Type B pancreatic cell (in vitro differentiated cells): Measurements from ENCODE around the gene IL9. TPM values are rescaled to one million over a fixed set of nuclear protein-coding genes. Genes with fewer than 3 reads are reported as not detected.

ENCODE experiments used
- DNase-seq: peaks from one replicate; pipeline ENCODE4 v3.0.0; 2021; ENCODE audit warnings: mixed read lengths; ENCODE audit not compliant: unreplicated experiment; ENCODE audit errors: extremely low spot score
- H3K27ac Mint-ChIP-seq: 2 replicates; pipeline ENCODE4 v1.8.0; 2021; ENCODE audit warnings: mild to moderate bottlenecking, mixed read lengths
- H3K27me3 Mint-ChIP-seq: 2 replicates; pipeline ENCODE4 v1.8.0; 2021; ENCODE audit warnings: mixed read lengths
- H3K36me3 Mint-ChIP-seq: 2 replicates; pipeline ENCODE4 v1.8.0; 2021; ENCODE audit warnings: mixed read lengths
- H3K4me1 Mint-ChIP-seq: one replicate; pipeline ENCODE4 v1.8.0; 2021; ENCODE audit warnings: mixed read lengths; ENCODE audit not compliant: unreplicated experiment
- H3K4me3 Mint-ChIP-seq: 2 replicates; pipeline ENCODE4 v1.8.0; 2021; ENCODE audit warnings: mild to moderate bottlenecking, mixed read lengths
- H3K9me3 Mint-ChIP-seq: 2 replicates; pipeline ENCODE4 v1.8.0; 2021; ENCODE audit warnings: mixed read lengths
- total RNA-seq: library from RNA; stranded (reverse); gene quantifications from 2 replicates; pipeline ENCODE4 v1.2.1, GENCODE V29; 2021; ENCODE audit warnings: low replicate concordance
- TF ChIP-seq, protein P1 (sequence below): fragments of 200-600 bp; sonication (generic); conservative IDR thresholded peaks from 2 replicates; pipeline ENCODE4 v1.5.0; 2021; ENCODE audit warnings: antibody characterized with exemption, mild to moderate bottlenecking

The IL9 gene
- total RNA-seq, 1 donor from 2014 or later, result not detected

- H3K27me3 Mint-ChIP-seq, result peaks cover 15% of the 10 kb centered on the region
- no peaks in the 10 kb centered on the region for H3K36me3 Mint-ChIP-seq
- DNase-seq, result no peak
- H3K9me3 Mint-ChIP-seq, result peaks cover 6% of the 10 kb centered on the region
- H3K4me1 Mint-ChIP-seq, result no peaks in the 10 kb centered on the region
- H3K27ac Mint-ChIP-seq, result no peak overlapping the region
- no peak overlapping the region for H3K4me3 Mint-ChIP-seq
- TF ChIP-seq, protein P1, sequence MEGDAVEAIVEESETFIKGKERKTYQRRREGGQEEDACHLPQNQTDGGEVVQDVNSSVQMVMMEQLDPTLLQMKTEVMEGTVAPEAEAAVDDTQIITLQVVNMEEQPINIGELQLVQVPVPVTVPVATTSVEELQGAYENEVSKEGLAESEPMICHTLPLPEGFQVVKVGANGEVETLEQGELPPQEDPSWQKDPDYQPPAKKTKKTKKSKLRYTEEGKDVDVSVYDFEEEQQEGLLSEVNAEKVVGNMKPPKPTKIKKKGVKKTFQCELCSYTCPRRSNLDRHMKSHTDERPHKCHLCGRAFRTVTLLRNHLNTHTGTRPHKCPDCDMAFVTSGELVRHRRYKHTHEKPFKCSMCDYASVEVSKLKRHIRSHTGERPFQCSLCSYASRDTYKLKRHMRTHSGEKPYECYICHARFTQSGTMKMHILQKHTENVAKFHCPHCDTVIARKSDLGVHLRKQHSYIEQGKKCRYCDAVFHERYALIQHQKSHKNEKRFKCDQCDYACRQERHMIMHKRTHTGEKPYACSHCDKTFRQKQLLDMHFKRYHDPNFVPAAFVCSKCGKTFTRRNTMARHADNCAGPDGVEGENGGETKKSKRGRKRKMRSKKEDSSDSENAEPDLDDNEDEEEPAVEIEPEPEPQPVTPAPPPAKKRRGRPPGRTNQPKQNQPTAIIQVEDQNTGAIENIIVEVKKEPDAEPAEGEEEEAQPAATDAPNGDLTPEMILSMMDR, result no peak
These were observed 37.9 kb downstream of the IL9 start for GRCh38 chr5:135857630-135858311.

DNA sequence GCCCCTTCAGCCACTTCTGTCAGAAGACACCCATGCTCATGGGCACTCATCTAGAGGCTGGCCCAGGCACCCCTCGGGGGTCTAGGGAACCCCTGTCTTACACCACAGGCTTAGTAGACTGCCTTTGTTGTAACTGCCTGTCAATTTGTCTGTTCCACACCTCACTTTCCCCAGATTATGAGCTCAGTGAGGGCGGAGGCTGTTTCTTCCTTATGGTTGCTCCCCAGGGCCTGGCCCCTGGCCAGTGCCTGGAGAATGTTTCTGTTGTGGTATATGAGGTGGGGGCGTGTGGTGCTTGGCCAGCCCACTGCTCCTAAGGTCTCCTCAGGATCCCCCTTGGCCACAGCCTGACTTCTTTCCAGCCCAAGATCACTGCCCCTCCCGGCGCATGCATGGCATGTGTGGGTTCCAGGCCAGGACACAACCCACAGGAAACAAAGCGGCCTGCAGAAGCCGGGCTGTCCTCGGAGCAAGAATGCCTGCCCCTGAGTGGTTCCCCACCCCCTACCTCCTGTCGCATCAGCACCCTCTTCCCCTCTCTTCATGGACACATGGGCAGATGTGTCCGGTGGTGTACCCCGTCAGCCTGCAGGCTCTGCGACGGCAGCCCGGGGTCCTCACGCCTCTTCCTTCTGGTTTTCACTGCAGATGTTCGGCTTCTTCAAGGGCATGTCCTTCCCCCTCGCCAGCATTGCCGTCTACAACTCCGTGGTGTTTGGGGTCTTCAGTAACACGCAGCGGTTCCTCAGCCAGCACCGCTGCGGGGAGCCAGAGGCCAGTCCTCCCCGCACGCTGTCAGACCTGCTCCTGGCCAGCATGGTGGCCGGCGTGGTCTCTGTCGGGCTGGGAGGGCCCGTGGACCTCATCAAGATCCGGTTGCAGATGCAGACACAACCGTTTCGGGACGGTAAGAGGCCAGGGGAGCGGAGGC is 43.5 kb downstream of the IL9 start:
- TF ChIP-seq, protein P1, result no peak
- Mint-ChIP-seq H3K4me3 (no peak overlapping the region), H3K36me3 (no peaks in the 10 kb centered on the region), H3K4me1 (no peaks in the 10 kb centered on the region), H3K9me3 (peaks cover 6% of the 10 kb centered on the region), H3K27me3 (peaks cover 12% of the 10 kb centered on the region), H3K27ac (no peak overlapping the region)
- no peak for DNase-seq

DNA sequence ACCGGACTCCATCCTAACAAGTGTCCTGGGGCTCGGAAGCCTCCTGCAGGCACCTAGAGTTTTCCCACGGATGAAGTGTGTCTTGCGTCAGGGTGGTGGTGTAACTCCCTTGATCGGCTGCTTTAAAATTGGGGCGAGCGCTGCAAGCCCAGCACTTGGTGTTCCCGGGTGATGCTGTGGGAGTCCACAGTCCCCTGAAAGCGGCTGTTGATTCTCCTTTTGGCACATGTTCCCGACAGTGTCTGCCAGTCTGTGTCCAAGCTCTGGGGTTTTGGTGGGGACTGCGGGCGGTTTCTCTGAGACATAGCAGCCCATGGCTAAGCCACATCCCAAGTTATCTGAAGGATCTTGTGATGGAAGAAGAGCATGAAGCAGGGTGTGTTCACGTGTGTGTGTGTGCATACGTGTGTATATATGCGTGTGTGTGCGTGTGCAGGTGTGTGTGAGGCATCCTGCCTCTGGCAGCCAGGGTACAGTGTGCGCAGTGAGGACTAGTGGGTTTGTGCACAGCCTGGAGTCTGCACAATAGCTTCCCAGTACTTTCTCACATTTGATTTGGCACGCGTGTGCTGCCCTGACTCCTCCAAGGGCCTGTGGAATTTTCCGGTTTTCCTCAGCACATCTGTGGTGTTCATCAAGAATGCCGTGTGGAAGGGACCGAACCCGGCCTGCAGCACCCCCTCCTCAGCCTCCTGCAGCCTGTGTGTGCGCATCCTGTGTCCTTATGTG is 44.3 kb downstream of the IL9 start:
- no peak overlapping the region for H3K27ac Mint-ChIP-seq
- no peaks in the 10 kb centered on the region for H3K4me1 Mint-ChIP-seq
- H3K27me3 Mint-ChIP-seq, result peaks cover 10% of the 10 kb centered on the region
- H3K9me3 Mint-ChIP-seq, result peaks cover 6% of the 10 kb centered on the region
- DNase-seq, result no peak
- H3K4me3 Mint-ChIP-seq, result no peak overlapping the region
- TF ChIP-seq, protein P1, result no peak
- no peaks in the 10 kb centered on the region for H3K36me3 Mint-ChIP-seq

DNA sequence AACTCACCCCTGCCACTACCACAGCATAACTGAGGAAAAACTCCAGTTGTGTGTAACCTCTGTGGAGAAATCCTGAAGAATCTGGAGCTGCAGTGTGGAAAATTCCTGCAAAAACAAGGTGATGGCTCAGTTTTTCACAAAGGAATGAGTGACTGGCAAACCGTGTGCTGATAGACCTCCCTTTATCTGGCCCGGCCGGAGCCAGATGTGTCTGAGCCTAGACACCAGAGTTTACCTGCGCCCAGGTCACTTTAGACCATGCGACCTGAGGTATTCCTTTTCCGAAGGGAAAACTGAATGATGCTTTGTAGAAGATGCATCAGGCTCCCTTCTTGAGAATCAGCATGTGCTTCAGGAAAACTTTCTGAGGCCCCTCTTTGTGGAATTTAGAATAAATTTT is 45.0 kb downstream of the IL9 start:
- no peak for DNase-seq
- no peak overlapping the region for H3K27ac Mint-ChIP-seq
- H3K4me1 Mint-ChIP-seq, result no peaks in the 10 kb centered on the region
- H3K36me3 Mint-ChIP-seq, result no peaks in the 10 kb centered on the region
- no peak overlapping the region for H3K4me3 Mint-ChIP-seq
- TF ChIP-seq, protein P1, result no peak
- H3K27me3 Mint-ChIP-seq, result peaks cover 8% of the 10 kb centered on the region
- peaks cover 6% of the 10 kb centered on the region for H3K9me3 Mint-ChIP-seq

GRCh38 chr5:135850231-135850630 is 45.4 kb downstream of the IL9 start:
- DNase-seq, result no peak
- peaks cover 6% of the 10 kb centered on the region for H3K9me3 Mint-ChIP-seq
- no peaks in the 10 kb centered on the region for H3K4me1 Mint-ChIP-seq
- H3K27ac Mint-ChIP-seq, result no peak overlapping the region
- TF ChIP-seq, protein P1, result no peak
- H3K36me3 Mint-ChIP-seq, result no peaks in the 10 kb centered on the region
- no peak overlapping the region for H3K4me3 Mint-ChIP-seq
- peaks cover 8% of the 10 kb centered on the region for H3K27me3 Mint-ChIP-seq
